HepG2 (cell line): ENCODE data around the gene FAAP100. TPM values are rescaled to one million over a fixed set of nuclear protein-coding genes. Genes with fewer than 3 reads are reported as not detected.

Experiments
- polyA plus RNA-seq, 8 experiments: library from polyadenylated mRNA; depleted of rRNA in 3 of 8; stranded (reverse) in 7 of 8; unstranded in 1 of 8; fragments of >200 nt; fragmentation: Illumina TruSeq in 4 of 8; extraction: Trizol in 4 of 8; gene quantifications; 2 replicates each; pipeline versions ENCODE4 v1.2.1 to v1.2.3, GENCODE V29; 2011 to 2016; ENCODE audit warnings: low read depth in 4 of 8, missing spikeins in 1 of 8, mixed read lengths in 1 of 8; ENCODE audit not compliant: insufficient read depth in 1 of 8
- small RNA-seq, 3 experiments: library from RNA; depleted of rRNA; stranded (forward); fragments of <200 nt; gene quantifications; one replicate each; pipeline ENCODE3, GENCODE V24; 2012; ENCODE audit warnings: low read depth in 2 of 3, low replicate concordance in 1 of 3; ENCODE audit not compliant: insufficient read length in 3 of 3, insufficient read depth in 2 of 3
- total RNA-seq, 5 experiments: library from RNA; depleted of rRNA; stranded (reverse); fragments of >200 nt; fragmentation: Illumina TruSeq; extraction: Trizol; gene quantifications; 2 replicates each; pipeline ENCODE4 v1.2.3, GENCODE V29; 2016; ENCODE audit warnings: low read depth in 1 of 5

FAAP100 gene
- total and polyA plus RNA-seq, 2 of the 13 experiments (the other 11 are each of a cell fraction or from before 2014, with no cell fraction given), result 7.6 to 20.8 TPM

Small RNA genes within 50 kb of the gene (small RNA-seq; reads per million reads assigned to genes)
- gene RF00019, result 0 reads per million in 3 experiments

Other genes with a start within 250 kb of the FAAP100 start
- gene BAHCC1, start 156.9 kb downstream of the FAAP100 start, total RNA-seq (2016; rRNA removed; fragmentation: Illumina TruSeq; extraction: Trizol), result 0.94 and 1.7 TPM in 2 replicates
- gene BAHCC1, start 156.9 kb downstream of the FAAP100 start, polyA plus RNA-seq (2011; rRNA removed), result 1.4 TPM in 2 replicates
- 973 and 1,028 TPM in 2 replicates for gene ACTG1, start 39.6 kb downstream of the FAAP100 start, total RNA-seq (2016; rRNA removed; fragmentation: Illumina TruSeq; extraction: Trizol)
- gene ACTG1, start 39.6 kb downstream of the FAAP100 start, polyA plus RNA-seq (2011; rRNA removed), result 1,138 and 1,217 TPM in 2 replicates
- gene FSCN2, start 24.0 kb downstream of the FAAP100 start, total RNA-seq (2016; rRNA removed; fragmentation: Illumina TruSeq; extraction: Trizol), result not detected in 2 replicates
- 0.09 and 0.31 TPM in 2 replicates for gene FSCN2, start 24.0 kb downstream of the FAAP100 start, polyA plus RNA-seq (2011; rRNA removed)
- gene NPLOC4, start 84.8 kb upstream of the FAAP100 start, total RNA-seq (2016; rRNA removed; fragmentation: Illumina TruSeq; extraction: Trizol), result 57.0 and 64.7 TPM in 2 replicates
- gene NPLOC4, start 84.8 kb upstream of the FAAP100 start, polyA plus RNA-seq (2011; rRNA removed), result 95.3 and 97.0 TPM in 2 replicates
- gene TSPAN10, start 84.8 kb upstream of the FAAP100 start, total RNA-seq (2016; rRNA removed; fragmentation: Illumina TruSeq; extraction: Trizol), result 0.27 and 0.75 TPM in 2 replicates
- 0.54 and 0.67 TPM in 2 replicates for gene TSPAN10, start 84.8 kb upstream of the FAAP100 start, polyA plus RNA-seq (2011; rRNA removed)
- 1.0 and 1.4 TPM in 2 replicates for gene PDE6G, start 104.2 kb upstream of the FAAP100 start, total RNA-seq (2016; rRNA removed; fragmentation: Illumina TruSeq; extraction: Trizol)
- 4.9 and 6.7 TPM in 2 replicates for gene PDE6G, start 104.2 kb upstream of the FAAP100 start, polyA plus RNA-seq (2011; rRNA removed)
- gene OXLD1, start 114.3 kb upstream of the FAAP100 start, total RNA-seq (2016; rRNA removed; fragmentation: Illumina TruSeq; extraction: Trizol), result 34.9 and 37.5 TPM in 2 replicates
- gene OXLD1, start 114.3 kb upstream of the FAAP100 start, polyA plus RNA-seq (2011; rRNA removed), result 27.1 and 40.3 TPM in 2 replicates
- 34.4 and 39.1 TPM in 2 replicates for gene CCDC137, start 114.4 kb upstream of the FAAP100 start, total RNA-seq (2016; rRNA removed; fragmentation: Illumina TruSeq; extraction: Trizol)
- gene CCDC137, start 114.4 kb upstream of the FAAP100 start, polyA plus RNA-seq (2011; rRNA removed), result 14.6 and 14.7 TPM in 2 replicates
- gene ARL16, start 131.4 kb upstream of the FAAP100 start, total RNA-seq (2016; rRNA removed; fragmentation: Illumina TruSeq; extraction: Trizol), result 18.8 and 20.8 TPM in 2 replicates
- 30.8 and 32.1 TPM in 2 replicates for gene ARL16, start 131.4 kb upstream of the FAAP100 start, polyA plus RNA-seq (2011; rRNA removed)
- 54.1 and 73.3 TPM in 2 replicates for gene HGS, start 131.7 kb upstream of the FAAP100 start, total RNA-seq (2016; rRNA removed; fragmentation: Illumina TruSeq; extraction: Trizol)
- gene HGS, start 131.7 kb upstream of the FAAP100 start, polyA plus RNA-seq (2011; rRNA removed), result 78.1 and 85.3 TPM in 2 replicates
- 39.1 and 72.5 TPM in 2 replicates for gene MRPL12, start 151.0 kb upstream of the FAAP100 start, total RNA-seq (2016; rRNA removed; fragmentation: Illumina TruSeq; extraction: Trizol)
- gene MRPL12, start 151.0 kb upstream of the FAAP100 start, polyA plus RNA-seq (2011; rRNA removed), result 94.1 and 112 TPM in 2 replicates
- 111 and 140 TPM in 2 replicates for gene SLC25A10, start 159.9 kb upstream of the FAAP100 start, total RNA-seq (2016; rRNA removed; fragmentation: Illumina TruSeq; extraction: Trizol)
- gene SLC25A10, start 159.9 kb upstream of the FAAP100 start, polyA plus RNA-seq (2011; rRNA removed), result 46.5 and 59.7 TPM in 2 replicates